ENCODE data around the gene ELMO1. TPM values are rescaled to one million over a fixed set of nuclear protein-coding genes. Genes with fewer than 3 reads are reported as not detected.

The ELMO1 gene
- total RNA-seq, 1 experiment from 2014 or later = 8.7 TPM

- Histone ChIP-seq H3K36me3 (replicated peaks; ENCODE audit: control insufficient read depth, insufficient read depth, low read length) (peaks cover 1% of the 10 kb centered on the region; the same call in 1 of the 2 replicates), H3K27me3 (ENCODE audit: control insufficient read depth, insufficient read depth, low read length) (no peaks in the 10 kb centered on the region), H3K4me3 (ENCODE audit: insufficient read depth, low read depth, low read length) (no peak overlapping the region)
- DNase-seq = no peak
Observed at GRCh38 chr7:36956814-36957213, 491.9 kb downstream of the ELMO1 start.

GRCh38 chr7:36955456-36956129, 493.1 kb downstream of the ELMO1 start:
- Histone ChIP-seq H3K27me3 (ENCODE audit: control insufficient read depth, insufficient read depth, low read length) (no peaks in the 10 kb centered on the region), H3K4me3 (ENCODE audit: insufficient read depth, low read depth, low read length) (no peak overlapping the region), H3K36me3 (replicated peaks; ENCODE audit: control insufficient read depth, insufficient read depth, low read length) (peaks cover 1% of the 10 kb centered on the region; the same call in 1 of the 2 replicates)
- DNase-seq = no peak

GRCh38 chr7:36951257-36951697, 497.4 kb downstream of the ELMO1 start:
- DNase-seq = no peak
- Histone ChIP-seq H3K27me3 (ENCODE audit: control insufficient read depth, insufficient read depth, low read length) (no peaks in the 10 kb centered on the region), H3K4me3 (ENCODE audit: insufficient read depth, low read depth, low read length) (no peak overlapping the region), H3K36me3 (replicated peaks; ENCODE audit: control insufficient read depth, insufficient read depth, low read length) (no peaks in the 10 kb centered on the region)

- no peaks in the 10 kb centered on the region for H3K36me3 ChIP-seq (replicated peaks; ENCODE audit: control insufficient read depth, insufficient read depth, low read length)
- DNase-seq = no peak
- no peak overlapping the region for H3K4me3 ChIP-seq (ENCODE audit: insufficient read depth, low read depth, low read length)
- no peaks in the 10 kb centered on the region for H3K27me3 ChIP-seq (ENCODE audit: control insufficient read depth, insufficient read depth, low read length)
Observed at GRCh38 chr7:36949711-36950600, 498.7 kb downstream of the ELMO1 start.

GRCh38 chr7:36946401-36946739, 502.3 kb downstream of the ELMO1 start:
- Histone ChIP-seq H3K27me3 (ENCODE audit: control insufficient read depth, insufficient read depth, low read length) (no peaks in the 10 kb centered on the region), H3K36me3 (replicated peaks; ENCODE audit: control insufficient read depth, insufficient read depth, low read length) (no peaks in the 10 kb centered on the region), H3K4me3 (ENCODE audit: insufficient read depth, low read depth, low read length) (no peak overlapping the region)
- DNase-seq = no peak

- Histone ChIP-seq H3K36me3 (replicated peaks; ENCODE audit: control insufficient read depth, insufficient read depth, low read length) (no peaks in the 10 kb centered on the region), H3K27me3 (ENCODE audit: control insufficient read depth, insufficient read depth, low read length) (no peaks in the 10 kb centered on the region), H3K4me3 (ENCODE audit: insufficient read depth, low read depth, low read length) (no peak overlapping the region)
- no peak for DNase-seq
Observed at GRCh38 chr7:36945612-36946400, 502.9 kb downstream of the ELMO1 start.

GRCh38 chr7:36944838-36945237, 503.8 kb downstream of the ELMO1 start:
- no peak for DNase-seq
- Histone ChIP-seq H3K4me3 (ENCODE audit: insufficient read depth, low read depth, low read length) (no peak overlapping the region), H3K36me3 (replicated peaks; ENCODE audit: control insufficient read depth, insufficient read depth, low read length) (no peaks in the 10 kb centered on the region), H3K27me3 (ENCODE audit: control insufficient read depth, insufficient read depth, low read length) (no peaks in the 10 kb centered on the region)

GRCh38 chr7:36943591-36944435, 504.9 kb downstream of the ELMO1 start:
- Histone ChIP-seq H3K36me3 (replicated peaks; ENCODE audit: control insufficient read depth, insufficient read depth, low read length) (no peaks in the 10 kb centered on the region; the same call in 1 of the 2 replicates), H3K4me3 (ENCODE audit: insufficient read depth, low read depth, low read length) (no peak overlapping the region), H3K27me3 (ENCODE audit: control insufficient read depth, insufficient read depth, low read length) (no peaks in the 10 kb centered on the region)
- no peak for DNase-seq

- Histone ChIP-seq H3K27me3 (ENCODE audit: control insufficient read depth, insufficient read depth, low read length) (no peaks in the 10 kb centered on the region), H3K4me3 (ENCODE audit: insufficient read depth, low read depth, low read length) (no peak overlapping the region), H3K36me3 (replicated peaks; ENCODE audit: control insufficient read depth, insufficient read depth, low read length) (no peaks in the 10 kb centered on the region; the same call in 1 of the 2 replicates)
- no peak for DNase-seq
Observed at GRCh38 chr7:36942955-36943354, 505.7 kb downstream of the ELMO1 start.

GRCh38 chr7:36942541-36942940, 506.1 kb downstream of the ELMO1 start:
- H3K36me3 ChIP-seq (replicated peaks; ENCODE audit: control insufficient read depth, insufficient read depth, low read length) = no peaks in the 10 kb centered on the region; the same call in 1 of the 2 replicates
- H3K27me3 ChIP-seq (ENCODE audit: control insufficient read depth, insufficient read depth, low read length) = no peaks in the 10 kb centered on the region
- DNase-seq = no peak
- H3K4me3 ChIP-seq (ENCODE audit: insufficient read depth, low read depth, low read length) = no peak overlapping the region

GRCh38 chr7:36942025-36942424, 506.6 kb downstream of the ELMO1 start:
- H3K27me3 ChIP-seq (ENCODE audit: control insufficient read depth, insufficient read depth, low read length) = no peaks in the 10 kb centered on the region
- no peak overlapping the region for H3K4me3 ChIP-seq (ENCODE audit: insufficient read depth, low read depth, low read length)
- DNase-seq = no peak
- H3K36me3 ChIP-seq (replicated peaks; ENCODE audit: control insufficient read depth, insufficient read depth, low read length) = no peaks in the 10 kb centered on the region; the same call in 1 of the 2 replicates

GRCh38 chr7:36941359-36941758, 507.3 kb downstream of the ELMO1 start:
- Histone ChIP-seq H3K4me3 (ENCODE audit: insufficient read depth, low read depth, low read length) (no peak overlapping the region), H3K27me3 (ENCODE audit: control insufficient read depth, insufficient read depth, low read length) (no peaks in the 10 kb centered on the region), H3K36me3 (replicated peaks; ENCODE audit: control insufficient read depth, insufficient read depth, low read length) (no peaks in the 10 kb centered on the region; the same call in 1 of the 2 replicates)
- DNase-seq = no peak

- Histone ChIP-seq H3K4me3 (ENCODE audit: insufficient read depth, low read depth, low read length) (no peak overlapping the region), H3K27me3 (ENCODE audit: control insufficient read depth, insufficient read depth, low read length) (no peaks in the 10 kb centered on the region), H3K36me3 (replicated peaks; ENCODE audit: control insufficient read depth, insufficient read depth, low read length) (no peaks in the 10 kb centered on the region; the same call in 1 of the 2 replicates)
- no peak for DNase-seq
Observed at GRCh38 chr7:36939816-36940215, 508.8 kb downstream of the ELMO1 start.

Measured in H7 (cell line).